IMR-90 (cell line): Measurements from ENCODE around the gene NISCH. TPM values are rescaled to one million over a fixed set of nuclear protein-coding genes. Genes with fewer than 3 reads are reported as not detected.

Source experiments
- ATAC-seq: fragments of 200-7000 bp; cut with Tn5 transposase; 2 replicates; pipeline ENCODE4 v1.9.1; 2020; ENCODE audit warnings: low read depth, mild to moderate bottlenecking, moderate library complexity
- BruUV-seq: library from RNA; stranded (reverse); fragments of 400-500 nt; replicated peaks from 2 replicates; lab custom pipeline; 2021; lab: Mats Ljungman, UMichigan
- CTCF ChIA-PET: fragments of 300-600 bp; formaldehyde crosslinking; extraction: SDS; loops from one replicate; lab custom pipeline; 2021; ENCODE audit warnings: antibody characterized with exemption; lab: Yijun Ruan, JAX
- POLR2A ChIA-PET: fragments of 300-600 bp; sonication (Branson Sonifier 250); formaldehyde crosslinking; loops from one replicate; lab custom pipeline; 2022; ENCODE audit warnings: antibody characterized with exemption; ENCODE audit not compliant: unreplicated experiment; lab: Charles Lee
- DNase-seq: peaks from one replicate; pipeline ENCODE4 v3.0.0; 2013
- H2AFZ ChIP-seq: replicated peaks from 2 replicates; pipeline ENCODE3; 2013; ENCODE audit warnings: low read length, mild to moderate bottlenecking; ENCODE audit not compliant: poor library complexity
- H2AK5ac ChIP-seq: 2 replicates; pipeline ENCODE4 v1.6.1; 2013; ENCODE audit warnings: low read depth, low read length, inconsistent platforms
- H2AK9ac ChIP-seq: replicated peaks from 2 replicates; pipeline ENCODE3; 2013; ENCODE audit warnings: mild to moderate bottlenecking, low read depth, low read length, moderate library complexity; ENCODE audit not compliant: poor library complexity
- H2BK120ac ChIP-seq: 2 replicates; pipeline ENCODE4 v1.6.1; 2013; ENCODE audit warnings: low read depth, low read length, inconsistent platforms
- H2BK15ac ChIP-seq: 3 replicates; pipeline ENCODE4 v1.6.1; 2013; ENCODE audit warnings: low read depth, low read length, inconsistent platforms
- H2BK20ac ChIP-seq: 2 replicates; pipeline ENCODE4 v1.6.1; 2013; ENCODE audit warnings: low read depth, mild to moderate bottlenecking, inconsistent platforms, low read length, moderate library complexity
- H2BK5ac ChIP-seq: 2 replicates; pipeline ENCODE4 v1.6.1; 2013; ENCODE audit warnings: mild to moderate bottlenecking, low read depth, low read length, inconsistent platforms; ENCODE audit not compliant: poor library complexity, severe bottlenecking
- H3K14ac ChIP-seq: replicated peaks from 2 replicates; pipeline ENCODE4 v1.6.1; 2013; ENCODE audit warnings: low read depth, low read length, inconsistent platforms
- H3K18ac ChIP-seq: 2 replicates; pipeline ENCODE4 v1.6.1; 2013; ENCODE audit warnings: low read depth, low read length, control low read depth
- H3K23ac ChIP-seq: 2 replicates; pipeline ENCODE4 v1.6.1; 2013; ENCODE audit warnings: low read depth, low read length, inconsistent platforms
- H3K27ac ChIP-seq: 2 replicates; pipeline ENCODE4 v1.5.1; 2013; ENCODE audit warnings: mild to moderate bottlenecking, control low read depth, low read length; ENCODE audit not compliant: insufficient read depth
- H3K27me3 ChIP-seq: 2 replicates; pipeline ENCODE4 v1.6.1; 2013; ENCODE audit warnings: low read length; ENCODE audit not compliant: control insufficient read depth, insufficient read depth
- H3K36me3 ChIP-seq: 2 replicates; pipeline ENCODE4 v1.6.1; 2013; ENCODE audit warnings: low read length, mixed read lengths; ENCODE audit not compliant: control insufficient read depth, insufficient read depth
- H3K4ac ChIP-seq: 2 replicates; pipeline ENCODE4 v1.6.1; 2013; ENCODE audit warnings: low read depth, low read length, inconsistent platforms
- H3K4me1 ChIP-seq: 2 replicates; pipeline ENCODE4 v1.6.1; 2013; ENCODE audit warnings: low read length, mixed read lengths; ENCODE audit not compliant: control insufficient read depth, insufficient read depth
- H3K4me2 ChIP-seq: 2 replicates; pipeline ENCODE4 v1.6.1; 2013; ENCODE audit warnings: low read depth, mild to moderate bottlenecking, control low read depth, low read length, moderate library complexity
- H3K4me3 ChIP-seq: 2 replicates; pipeline ENCODE4 v1.5.1; 2013; ENCODE audit warnings: low read depth, mild to moderate bottlenecking, control low read depth, low read length, moderate library complexity; ENCODE audit not compliant: insufficient read depth
- H3K56ac ChIP-seq: 2 replicates; pipeline ENCODE4 v1.6.1; 2013; ENCODE audit warnings: low read length, inconsistent platforms; ENCODE audit not compliant: insufficient read depth; ENCODE audit errors: extremely low read depth
- H3K79me1 ChIP-seq, 2 experiments: 2 replicates each; pipeline ENCODE4 v1.6.1; 2013; ENCODE audit warnings: low read length in 2 of 2, inconsistent platforms in 1 of 2, low read depth in 1 of 2
- H3K9ac ChIP-seq: 2 replicates; pipeline ENCODE4 v1.6.1; 2013; ENCODE audit warnings: low read depth, low read length, control low read depth
- H3K9me1 ChIP-seq: 2 replicates; pipeline ENCODE4 v1.6.1; 2013; ENCODE audit warnings: low read length, inconsistent platforms; ENCODE audit not compliant: insufficient read depth
- H3K9me3 ChIP-seq: 2 replicates; pipeline ENCODE4 v1.6.1; 2013; ENCODE audit warnings: low read length; ENCODE audit not compliant: control insufficient read depth, insufficient read depth
- H4K20me1 ChIP-seq: 2 replicates; pipeline ENCODE4 v1.6.1; 2013; ENCODE audit warnings: low read length, inconsistent platforms; ENCODE audit not compliant: insufficient read depth
- H4K5ac ChIP-seq: 2 replicates; pipeline ENCODE4 v1.6.1; 2013; ENCODE audit warnings: mild to moderate bottlenecking, low read depth, low read length, control low read depth
- H4K8ac ChIP-seq, 2 experiments: 2 replicates each; pipeline ENCODE4 v1.6.1; 2013; ENCODE audit warnings: low read depth in 2 of 2, low read length in 2 of 2, control low read depth in 1 of 2, inconsistent platforms in 1 of 2
- H4K91ac ChIP-seq: 2 replicates; pipeline ENCODE4 v1.6.1; 2013; ENCODE audit warnings: low read depth, low read length, inconsistent platforms; ENCODE audit not compliant: insufficient read depth
- BHLHE40 ChIP-seq: fragments of 150-350 bp; IDR thresholded peaks from 2 replicates; pipeline ENCODE4 v1.6.1; 2016; ENCODE audit warnings: mild to moderate bottlenecking, low read depth, low read length
- CEBPB ChIP-seq: IDR thresholded peaks from 2 replicates; pipeline ENCODE4 v1.6.1; 2012; ENCODE audit warnings: low read depth, low read length, improper control_type of control experiment
- FOS ChIP-seq: fragments of 150-350 bp; IDR thresholded peaks from 2 replicates; pipeline ENCODE4 v1.6.1; 2016; ENCODE audit warnings: low read depth, low read length
- MAFK ChIP-seq: IDR thresholded peaks from 2 replicates; pipeline ENCODE4 v1.6.1; 2012; ENCODE audit warnings: low read depth, low read length, improper control_type of control experiment
- MXI1 ChIP-seq: IDR thresholded peaks from 2 replicates; pipeline ENCODE4 v1.6.1; 2012; ENCODE audit warnings: low read depth, mild to moderate bottlenecking, low read length, moderate library complexity, borderline replicate concordance
- POLR2A ChIP-seq: IDR thresholded peaks from 2 replicates; pipeline ENCODE4 v1.6.1; 2012; ENCODE audit warnings: mild to moderate bottlenecking, low read depth, low read length
- RAD21 ChIP-seq: IDR thresholded peaks from 2 replicates; pipeline ENCODE4 v1.6.1; 2012; ENCODE audit warnings: low read length, improper control_type of control experiment
- RFX5 ChIP-seq: IDR thresholded peaks from 2 replicates; pipeline ENCODE4 v1.8.0; 2012; ENCODE audit warnings: low read depth, mild to moderate bottlenecking, low read length, moderate library complexity
- SMC3 ChIP-seq: fragments of 150-350 bp; IDR thresholded peaks from 2 replicates; pipeline ENCODE4 v1.6.1; 2016; ENCODE audit warnings: low read depth, mild to moderate bottlenecking, antibody characterized with exemption, low read length, moderate library complexity
- WGBS, 2 experiments: methylation state at CpG; one replicate each; pipeline versions ENCODE4 v1.1.5 to v1.1.7; 2013; ENCODE audit warnings: missing lambda C conversion rate in 2 of 2; ENCODE audit not compliant: insufficient read length in 1 of 2; ENCODE audit errors: extremely low coverage in 2 of 2; 5-methylcytosine and 5-hydroxymethylcytosine counted together
- dilution Hi-C: fragments of 300-500 bp; cut with HindIII; formaldehyde crosslinking; loops from one replicate; pipeline ENCODE4 v1.14.3; 2018; ENCODE audit warnings: low sequenced_read_pairs; ENCODE audit not compliant: unreplicated experiment
- in situ Hi-C: fragments of 300-500 bp; cut with MboI; formaldehyde crosslinking; loops from 3 replicates; pipeline ENCODE4 v1.14.3; 2019; ENCODE audit warnings: low sequenced_read_pairs, inconsistent platforms, mixed read lengths
- intact Hi-C: fragments of 100-400 bp; cut with micrococcal nuclease; formaldehyde crosslinking; loops from 2 replicates; pipeline ENCODE4 v1.10.0; 2022
- polyA plus RNA-seq, 3 experiments: library from polyadenylated mRNA; depleted of rRNA; stranded (reverse); fragments of >200 nt; gene quantifications; 2 replicates each; pipeline ENCODE4 v1.2.3, GENCODE V29; 2012; ENCODE audit warnings: low replicate concordance in 1 of 3
- total RNA-seq: library from RNA; depleted of rRNA; stranded (reverse); fragments of >200 nt; gene quantifications from 2 replicates; pipeline ENCODE4 v1.2.3, GENCODE V29; 2012

Gene NISCH
- total and polyA plus RNA-seq, 2 of the 4 experiments (the other 2 are of a cell fraction) = 36.9 to 86.0 TPM

GRCh38 chr3:52506266-52506966, 51.0 kb downstream of the NISCH start:
- Histone ChIP-seq H4K20me1 (no peaks in the 10 kb centered on the region; the same call in none of the 2 replicates), H2BK120ac (no peak overlapping the region), H3K56ac (no peak overlapping the region), H3K4ac (no peak overlapping the region), H4K91ac (no peak overlapping the region), H3K36me3 (no peaks in the 10 kb centered on the region), H4K8ac (no peak overlapping the region), H3K9me1 (peaks cover 7% of the 10 kb centered on the region; the same call in 1 of the 2 replicates), H3K4me2 (no peak overlapping the region), H3K4me3 (no peak overlapping the region), H2BK5ac (no peak overlapping the region), H3K18ac (no peak overlapping the region), H3K79me1 (no peaks in the 10 kb centered on the region), H2AK5ac (no peak overlapping the region), H3K27me3 (peaks cover 19% of the 10 kb centered on the region), H2AK9ac (peak overlapping the region; percentile 81), H3K27ac (no peak overlapping the region), H2AFZ (no peak overlapping the region), H3K23ac (no peak overlapping the region), H2BK15ac (no peak overlapping the region), H3K14ac (no peak overlapping the region), H4K5ac (no peak overlapping the region), H2BK20ac (no peak overlapping the region), H3K9ac (no peak overlapping the region), H3K4me1 (peaks cover 3% of the 10 kb centered on the region; the same call in 1 of the 2 replicates), H3K9me3 (no peaks in the 10 kb centered on the region)
- ChIA-PET POLR2A (no interaction called here), CTCF (no interaction called here)
- TF ChIP-seq SMC3 = no peak
- no peak for TF ChIP-seq RAD21
- no peak for TF ChIP-seq FOS
- no peak for TF ChIP-seq POLR2A
- no peak for TF ChIP-seq BHLHE40
- TF ChIP-seq MAFK = no peak
- TF ChIP-seq RFX5 = no peak
- no peak for TF ChIP-seq CEBPB
- TF ChIP-seq MXI1 = no peak
- ATAC-seq (no peak), DNase-seq (no peak)
- intact Hi-C loops = no loop called here
- 93% methylated on average over 6 of the region's 27 CpGs; no CpG with 5 or more reads in 1 of the 2 experiments for WGBS, 2 experiments
- in situ Hi-C loops = no loop called here
- no TSS peak for BruUV-seq
- dilution Hi-C loops = no loop called here
